GM11168 (cell line): ENCODE measurements around the gene PMS2.
"Not testable (repeated sequence)": the region's sequence is repeated elsewhere in the genome, so short reads cannot be mapped to it uniquely, and the experiment has no call there.

ENCODE experiments used
- in situ Hi-C: fragments of 300-500 bp; cut with MboI; formaldehyde crosslinking; loops from one replicate; pipeline ENCODE4 v1.12.0; 2022; ENCODE audit warnings: low sequenced_read_pairs; ENCODE audit not compliant: unreplicated experiment

Gene PMS2, protein sequence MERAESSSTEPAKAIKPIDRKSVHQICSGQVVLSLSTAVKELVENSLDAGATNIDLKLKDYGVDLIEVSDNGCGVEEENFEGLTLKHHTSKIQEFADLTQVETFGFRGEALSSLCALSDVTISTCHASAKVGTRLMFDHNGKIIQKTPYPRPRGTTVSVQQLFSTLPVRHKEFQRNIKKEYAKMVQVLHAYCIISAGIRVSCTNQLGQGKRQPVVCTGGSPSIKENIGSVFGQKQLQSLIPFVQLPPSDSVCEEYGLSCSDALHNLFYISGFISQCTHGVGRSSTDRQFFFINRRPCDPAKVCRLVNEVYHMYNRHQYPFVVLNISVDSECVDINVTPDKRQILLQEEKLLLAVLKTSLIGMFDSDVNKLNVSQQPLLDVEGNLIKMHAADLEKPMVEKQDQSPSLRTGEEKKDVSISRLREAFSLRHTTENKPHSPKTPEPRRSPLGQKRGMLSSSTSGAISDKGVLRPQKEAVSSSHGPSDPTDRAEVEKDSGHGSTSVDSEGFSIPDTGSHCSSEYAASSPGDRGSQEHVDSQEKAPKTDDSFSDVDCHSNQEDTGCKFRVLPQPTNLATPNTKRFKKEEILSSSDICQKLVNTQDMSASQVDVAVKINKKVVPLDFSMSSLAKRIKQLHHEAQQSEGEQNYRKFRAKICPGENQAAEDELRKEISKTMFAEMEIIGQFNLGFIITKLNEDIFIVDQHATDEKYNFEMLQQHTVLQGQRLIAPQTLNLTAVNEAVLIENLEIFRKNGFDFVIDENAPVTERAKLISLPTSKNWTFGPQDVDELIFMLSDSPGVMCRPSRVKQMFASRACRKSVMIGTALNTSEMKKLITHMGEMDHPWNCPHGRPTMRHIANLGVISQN

GRCh38 chr7:6008668-6009611 is at the start of gene PMS2, which contains the start of gene AIMP2:
TSS of gene PMS2 (minus strand) at chr7:6009049. CDS start at chr7:6009019, 30 bp downstream.
TSS of gene AIMP2 (plus strand) at chr7:6009272. CDS start at chr7:6009364, 92 bp downstream.
- in situ Hi-C loops: loop anchor here (10.0 kb wide), 1 partner anchor 316 kb away; no protein-coding TSS in a partner anchor

DNA sequence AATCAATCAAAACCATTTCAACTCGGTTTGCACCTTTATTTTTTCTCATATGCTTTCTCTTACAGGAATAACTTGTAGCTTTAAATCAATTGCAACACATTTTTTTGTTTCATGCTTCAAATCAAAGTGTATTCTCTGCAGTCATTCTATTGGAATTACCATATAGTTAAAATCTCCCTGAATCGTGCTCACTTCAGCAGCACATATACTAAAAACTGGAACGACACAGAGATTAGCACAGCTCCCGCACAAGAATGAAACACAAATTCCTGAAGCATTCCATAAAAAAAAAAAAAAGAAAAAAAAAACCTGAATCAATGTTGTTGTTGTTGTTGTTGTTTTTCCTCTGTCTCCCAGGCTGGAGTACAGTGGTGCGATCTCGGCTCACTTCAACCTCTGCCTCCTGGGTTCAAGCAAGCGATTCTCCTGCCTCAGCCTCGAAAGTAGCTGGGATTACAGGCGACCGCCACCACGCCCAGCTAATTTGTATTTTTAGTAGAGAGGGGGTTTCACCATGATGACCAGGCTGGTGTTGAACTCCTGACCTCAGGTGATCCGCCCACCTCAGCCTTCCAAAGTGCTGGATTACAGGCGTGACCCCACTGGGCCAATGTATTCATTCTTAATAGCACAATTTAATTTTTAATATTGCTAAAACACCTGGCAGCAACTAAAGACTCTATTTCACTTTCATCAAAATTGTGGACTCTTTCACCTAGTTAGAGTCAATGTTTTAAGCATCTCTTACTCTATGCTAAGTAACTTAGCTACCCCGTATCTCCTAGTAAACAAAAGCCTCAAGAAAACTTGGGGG is 48.7 kb upstream of the PMS2 start:
- in situ Hi-C loops: no loop called here

DNA sequence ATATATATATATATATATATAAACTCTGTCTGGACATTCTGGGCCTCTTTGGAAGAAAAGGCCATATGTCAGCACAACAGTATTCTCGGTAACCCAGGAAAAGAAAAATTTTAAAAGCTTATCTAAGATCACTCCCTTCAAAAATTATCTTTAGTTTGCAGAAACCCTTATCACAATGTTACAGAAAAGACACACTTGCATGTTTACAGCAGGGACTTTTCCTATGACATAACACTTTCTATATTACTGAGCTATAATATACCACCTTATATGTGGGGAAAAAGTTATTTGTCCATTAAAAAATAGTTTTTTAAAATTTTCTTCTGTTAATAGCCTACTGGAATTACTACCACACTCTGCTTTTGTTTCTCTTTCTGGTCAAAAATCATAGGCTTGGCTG is 47.8 kb upstream of the PMS2 start:
- in situ Hi-C loops: no loop called here

- in situ Hi-C loops: not testable (repeated sequence)
Observed at GRCh38 chr7:6051185-6051584, 42.3 kb upstream of the PMS2 start.

DNA sequence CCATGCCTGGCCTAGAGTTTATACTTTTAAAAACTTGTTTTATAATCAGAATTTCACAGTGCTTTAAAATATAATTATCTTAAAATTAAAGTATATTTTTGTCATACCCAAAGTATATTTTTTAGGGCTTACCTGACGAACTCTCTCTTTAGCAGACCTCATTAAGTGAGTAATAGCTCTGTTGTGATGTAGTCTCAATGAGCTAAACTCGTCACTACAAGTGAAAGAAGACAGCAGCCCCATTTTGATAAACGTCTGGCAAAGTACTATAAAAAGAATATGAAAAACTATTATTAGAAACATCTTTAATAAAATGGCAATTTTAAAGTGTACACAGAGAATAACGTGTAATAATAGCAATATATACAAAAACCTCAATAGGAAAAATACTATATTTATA is 40.9 kb upstream of the PMS2 start:
- in situ Hi-C loops: no loop called here

DNA sequence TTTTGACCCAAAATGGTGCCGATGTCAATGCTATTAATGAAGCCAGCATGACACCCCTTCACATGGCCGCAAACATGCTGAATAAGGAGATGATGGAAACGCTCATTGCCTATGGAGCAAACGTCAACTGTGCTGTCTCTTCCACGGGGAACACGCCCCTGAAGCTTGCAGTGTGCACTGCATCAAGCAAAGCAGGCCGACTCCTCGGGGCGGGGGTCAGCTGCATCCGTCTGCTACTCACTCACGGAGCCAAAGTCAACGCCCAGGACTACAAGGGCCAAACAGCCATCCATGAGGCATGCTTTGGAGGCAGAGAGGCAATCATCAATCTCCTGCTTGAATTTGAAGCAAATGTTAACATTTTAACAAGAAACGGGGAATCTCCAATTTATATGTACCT is 26.8 kb upstream of the PMS2 start:
- in situ Hi-C loops: no loop called here

DNA sequence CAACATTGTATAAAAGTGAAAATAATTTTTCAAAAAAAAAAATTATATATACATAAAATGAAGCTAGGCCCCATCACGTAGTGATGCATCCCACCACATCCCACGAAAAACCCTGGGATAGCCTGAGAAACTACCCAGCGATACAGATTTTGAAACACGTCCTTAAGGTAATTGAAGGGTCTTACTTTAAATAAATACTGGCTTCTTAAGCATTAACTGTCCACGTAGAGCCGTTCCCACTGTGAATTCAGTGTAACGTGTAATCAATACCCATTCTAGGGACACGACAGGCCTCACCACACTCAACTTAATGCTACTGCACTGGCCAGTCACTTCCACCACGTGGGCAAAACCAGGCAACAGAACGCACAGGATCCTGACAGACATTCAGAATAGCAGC is 26.3 kb upstream of the PMS2 start:
- in situ Hi-C loops: no loop called here

DNA sequence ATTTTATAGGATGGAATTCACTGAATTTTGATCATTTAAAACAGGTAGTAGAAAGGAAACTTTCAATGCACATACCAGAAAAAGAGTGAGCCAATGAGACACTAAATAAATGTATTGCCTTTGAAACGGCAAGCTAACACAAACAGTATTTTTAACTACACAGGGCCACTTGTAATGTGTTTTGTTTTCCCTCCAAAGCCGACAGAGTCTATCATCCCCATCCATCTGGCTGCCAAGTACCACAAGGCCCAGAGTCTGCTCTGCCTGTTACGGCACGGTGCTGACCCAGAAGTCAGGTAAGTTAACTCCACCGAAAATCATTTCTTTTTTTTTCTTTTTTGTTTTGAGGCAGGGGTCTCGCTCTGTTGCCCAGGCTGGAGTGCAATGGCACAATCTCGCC is 23.8 kb upstream of the PMS2 start:
- in situ Hi-C loops: no loop called here

DNA sequence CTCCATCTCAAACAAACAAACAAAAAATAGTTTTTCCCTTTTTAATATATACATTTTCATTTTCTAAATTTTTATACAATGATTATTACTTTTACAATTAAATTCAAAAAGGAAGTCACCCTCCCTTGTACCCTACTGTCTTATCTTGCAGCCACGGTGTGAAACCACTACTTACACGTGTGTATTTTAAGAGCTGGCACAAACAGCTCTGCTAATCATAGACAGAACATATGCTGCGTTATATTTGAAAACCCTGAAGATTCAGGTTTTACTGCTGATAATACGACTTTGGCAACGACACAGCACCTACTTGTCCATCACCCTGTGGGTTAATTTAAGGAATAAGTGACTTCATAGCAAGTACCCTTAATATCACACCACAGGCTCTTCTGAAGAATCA is 23.3 kb upstream of the PMS2 start:
- in situ Hi-C loops: no loop called here

DNA sequence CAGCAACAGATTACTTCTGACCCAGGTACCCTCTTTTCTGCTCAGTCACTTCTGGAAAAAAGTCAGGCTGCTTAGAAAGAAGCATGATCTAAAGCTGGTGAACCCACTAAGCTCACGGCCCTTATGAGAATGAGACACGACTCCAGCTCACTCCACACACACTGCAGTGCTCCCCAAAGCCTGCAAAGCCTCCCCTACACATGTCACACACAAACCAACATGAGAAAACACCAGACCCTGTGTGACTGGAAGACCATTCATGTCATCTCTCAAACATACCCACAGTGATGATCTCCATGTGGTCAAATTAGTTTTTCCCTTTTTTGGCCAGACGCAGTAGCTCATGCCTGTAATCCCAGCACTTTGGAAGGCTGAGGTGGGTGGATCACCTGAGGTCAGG is 22.7 kb upstream of the PMS2 start:
- in situ Hi-C loops: no loop called here

GRCh38 chr7:6030988-6031387 is 22.1 kb upstream of the PMS2 start, which contains the start of gene ANKRD61:
TSS of gene ANKRD61 (plus strand) at chr7:6031376. CDS start at chr7:6031376, 0 bp downstream.
- in situ Hi-C loops: no loop called here

DNA sequence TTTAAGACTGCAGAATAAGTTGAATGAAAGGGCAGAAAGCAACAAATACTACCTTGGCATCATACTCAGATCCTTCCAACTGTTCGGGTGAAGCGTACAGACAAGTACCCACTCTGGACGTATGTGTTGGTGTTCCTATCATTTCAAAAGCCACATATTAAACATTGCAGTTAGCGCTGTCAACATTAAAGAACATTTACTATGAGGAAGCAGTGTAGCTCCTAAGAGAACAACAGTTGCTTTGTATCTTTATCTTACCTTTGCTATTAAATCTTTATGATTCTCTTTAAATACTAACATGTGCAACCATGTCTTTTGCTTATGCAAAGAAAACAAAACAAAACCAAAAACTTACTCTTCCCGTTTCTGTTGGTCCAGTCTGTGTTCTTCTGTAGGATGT is 19.7 kb upstream of the PMS2 start:
- in situ Hi-C loops: no loop called here

- in situ Hi-C loops: no loop called here
Observed at GRCh38 chr7:6027806-6028365, 19.0 kb upstream of the PMS2 start.

- in situ Hi-C loops: no loop called here
Observed at GRCh38 chr7:6026820-6027311, 18.0 kb upstream of the PMS2 start.

DNA sequence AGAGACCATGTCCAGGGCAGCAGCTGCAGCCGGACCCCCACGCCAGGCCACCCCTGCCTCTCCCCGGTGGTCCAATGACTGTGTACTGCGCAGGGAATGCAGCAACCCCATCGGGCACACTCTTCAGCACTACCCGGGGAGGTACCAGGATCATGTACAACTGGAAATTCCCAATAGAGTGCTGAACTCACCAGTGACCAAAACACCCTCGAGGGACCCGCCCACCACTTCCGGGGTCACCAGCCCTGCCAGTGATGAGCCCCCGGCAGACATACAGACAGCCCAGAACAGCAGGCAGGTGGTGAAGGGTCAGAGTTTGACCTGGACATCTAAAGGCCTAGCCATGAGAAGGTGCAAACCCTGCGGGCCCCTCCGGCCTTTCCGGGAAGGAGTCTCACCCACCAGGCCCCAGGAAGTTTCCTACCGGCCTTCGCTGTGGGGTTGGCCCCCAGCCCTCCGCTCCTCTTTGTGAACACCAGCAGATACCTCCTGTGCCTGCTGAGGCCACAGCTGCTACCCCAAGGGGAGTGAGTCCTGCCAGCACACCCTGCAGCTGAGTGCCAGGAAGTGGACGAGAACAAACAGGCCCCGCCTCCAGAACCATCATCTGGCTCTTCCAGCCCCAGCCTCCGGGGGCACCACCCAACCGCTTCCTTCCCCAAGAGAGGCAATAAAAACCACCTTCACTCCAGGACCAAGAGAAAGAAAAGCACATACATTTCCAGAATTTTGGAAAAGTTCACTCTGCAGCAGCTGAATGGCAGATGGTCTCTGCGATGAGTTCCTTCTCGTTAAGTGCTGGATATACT is 17.4 kb upstream of the PMS2 start:
- in situ Hi-C loops: no loop called here

- in situ Hi-C loops: no loop called here
Observed at GRCh38 chr7:6023974-6024435, 15.2 kb upstream of the PMS2 start.

GRCh38 chr7:6022707-6023106 is 13.9 kb upstream of the PMS2 start:
- in situ Hi-C loops: no loop called here
